ENCODE measurements around the gene SLC25A33.

DNA sequence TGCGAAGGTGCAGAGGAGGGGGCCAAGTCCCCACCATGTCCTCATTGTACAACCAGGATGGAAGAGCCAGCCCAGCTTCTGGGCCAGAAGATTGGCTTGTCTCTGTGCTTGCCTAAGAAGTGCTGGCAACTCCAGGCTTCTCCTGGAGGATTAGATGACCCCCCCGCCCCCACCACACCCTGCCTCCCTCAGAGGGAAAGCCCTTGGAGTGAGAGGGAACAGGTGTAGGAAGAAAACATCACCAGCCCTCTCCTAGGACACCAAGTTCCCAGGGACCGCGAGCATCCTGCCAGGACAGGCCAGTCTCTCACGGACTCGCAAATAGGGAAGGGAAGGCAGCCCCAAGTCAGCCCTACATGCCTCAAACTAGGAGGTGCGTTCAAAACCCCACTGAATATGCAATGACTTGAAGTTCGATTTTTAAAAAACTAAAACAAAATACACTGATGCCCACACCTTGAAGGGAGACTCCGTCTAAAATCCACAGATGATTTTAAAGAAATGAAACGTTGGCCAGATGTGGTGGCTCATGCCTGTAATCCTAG is 20.7 kb upstream of the SLC25A33 start:
- TF ChIP-seq EZH2phosphoT487 (IDR thresholded peaks at IDR 0.05) (no peak), CTCF (IDR thresholded peaks at IDR 0.05) (no peak), EZH2 (IDR thresholded peaks at IDR 0.05) (no peak)

Measured in neural progenitor cell (in vitro differentiated cells).